Measurements from ENCODE around the gene AGFG2. TPM values are rescaled to one million over a fixed set of nuclear protein-coding genes. Genes with fewer than 3 reads are reported as not detected.
A peak's percentile ranks its signal among the peaks of the same experiment; 100 is the strongest.
"Not testable (repeated sequence)": the region's sequence is repeated elsewhere in the genome, so short reads cannot be mapped to it uniquely, and the experiment has no call there.

The AGFG2 gene
- total RNA-seq, 3 donors from 2014 or later = 12.2 to 24.7 (median 18.7) TPM

- TF ChIP-seq POLR2AphosphoS5 (IDR thresholded peaks at IDR 0.05) = no peak
- no peak for TF ChIP-seq POLR2A (IDR thresholded peaks at IDR 0.05)
- TF ChIP-seq, protein P1, sequence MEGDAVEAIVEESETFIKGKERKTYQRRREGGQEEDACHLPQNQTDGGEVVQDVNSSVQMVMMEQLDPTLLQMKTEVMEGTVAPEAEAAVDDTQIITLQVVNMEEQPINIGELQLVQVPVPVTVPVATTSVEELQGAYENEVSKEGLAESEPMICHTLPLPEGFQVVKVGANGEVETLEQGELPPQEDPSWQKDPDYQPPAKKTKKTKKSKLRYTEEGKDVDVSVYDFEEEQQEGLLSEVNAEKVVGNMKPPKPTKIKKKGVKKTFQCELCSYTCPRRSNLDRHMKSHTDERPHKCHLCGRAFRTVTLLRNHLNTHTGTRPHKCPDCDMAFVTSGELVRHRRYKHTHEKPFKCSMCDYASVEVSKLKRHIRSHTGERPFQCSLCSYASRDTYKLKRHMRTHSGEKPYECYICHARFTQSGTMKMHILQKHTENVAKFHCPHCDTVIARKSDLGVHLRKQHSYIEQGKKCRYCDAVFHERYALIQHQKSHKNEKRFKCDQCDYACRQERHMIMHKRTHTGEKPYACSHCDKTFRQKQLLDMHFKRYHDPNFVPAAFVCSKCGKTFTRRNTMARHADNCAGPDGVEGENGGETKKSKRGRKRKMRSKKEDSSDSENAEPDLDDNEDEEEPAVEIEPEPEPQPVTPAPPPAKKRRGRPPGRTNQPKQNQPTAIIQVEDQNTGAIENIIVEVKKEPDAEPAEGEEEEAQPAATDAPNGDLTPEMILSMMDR (IDR thresholded peaks at IDR 0.05) = no peak
- intact Hi-C loops (cut with DNase I; ENCODE audit: low total_unique reads) = no loop called here
- Histone ChIP-seq H3K36me3 (no peaks in the 10 kb centered on the region), H3K4me3 (peak overlapping the region; percentile 32 to 65 (median 35)), H3K27me3 (no peaks in the 10 kb centered on the region), H3K27ac (no peak overlapping the region), H3K9me3 (no peaks in the 10 kb centered on the region), H3K4me1 (no peaks in the 10 kb centered on the region)
- no peak for DNase-seq (ENCODE audit: low spot score in 2 of 2)
These were observed 46.1 kb upstream of the AGFG2 start for GRCh38 chr7:100492738-100493475.

DNA sequence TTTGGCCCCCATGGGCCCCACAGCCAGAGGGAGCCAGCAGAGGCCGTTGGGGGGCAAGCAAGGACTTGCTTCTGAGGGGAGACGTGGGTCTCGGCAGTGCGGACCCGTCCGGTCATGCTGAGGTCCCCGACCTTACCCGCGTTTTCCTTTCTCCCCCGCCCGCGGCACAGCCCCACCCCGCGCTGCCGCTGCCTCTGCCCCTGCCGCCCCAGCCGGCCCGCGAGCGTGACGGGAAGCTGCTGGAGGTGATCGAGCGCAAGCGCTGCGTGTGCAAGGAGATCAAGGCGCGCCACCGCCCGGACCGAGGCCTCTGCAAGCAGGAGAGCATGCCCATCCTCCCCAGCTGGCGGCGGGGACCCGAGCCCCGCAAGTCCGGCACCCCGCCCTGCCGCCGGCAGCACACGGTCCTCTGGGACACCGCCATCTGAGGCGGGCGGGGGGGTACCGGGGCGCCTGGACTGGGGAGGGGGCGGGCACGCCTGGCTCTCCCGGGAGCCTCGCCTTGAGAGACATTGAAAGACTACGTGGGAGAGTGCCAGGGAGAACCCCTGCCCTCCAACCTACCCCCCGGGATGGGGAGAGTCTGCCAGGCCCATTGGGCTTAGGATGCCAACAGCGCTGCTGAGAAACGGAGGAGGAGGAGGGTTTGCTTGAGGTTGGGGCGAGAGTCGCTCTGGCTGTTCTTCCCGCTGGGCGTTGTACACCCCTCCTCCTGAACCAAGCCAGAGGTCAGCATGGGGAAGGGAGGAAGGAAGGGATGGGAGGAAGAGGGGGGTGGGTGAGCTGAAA lies 45.3 kb upstream of the AGFG2 start:
- Histone ChIP-seq H3K4me1 (no peaks in the 10 kb centered on the region), H3K27me3 (no peaks in the 10 kb centered on the region), H3K27ac (peak overlapping the region in 1 of 2 donors; percentile 55), H3K9me3 (no peaks in the 10 kb centered on the region), H3K36me3 (no peaks in the 10 kb centered on the region), H3K4me3 (peak overlapping the region; percentile 32 to 65 (median 35))
- no peak for DNase-seq (ENCODE audit: low spot score in 2 of 2)
- TF ChIP-seq, protein P1 (IDR thresholded peaks at IDR 0.05) = no peak
- TF ChIP-seq POLR2A (IDR thresholded peaks at IDR 0.05) (no peak), POLR2AphosphoS5 (IDR thresholded peaks at IDR 0.05) (no peak)
- intact Hi-C loops (cut with DNase I; ENCODE audit: low total_unique reads) = no loop called here

DNA sequence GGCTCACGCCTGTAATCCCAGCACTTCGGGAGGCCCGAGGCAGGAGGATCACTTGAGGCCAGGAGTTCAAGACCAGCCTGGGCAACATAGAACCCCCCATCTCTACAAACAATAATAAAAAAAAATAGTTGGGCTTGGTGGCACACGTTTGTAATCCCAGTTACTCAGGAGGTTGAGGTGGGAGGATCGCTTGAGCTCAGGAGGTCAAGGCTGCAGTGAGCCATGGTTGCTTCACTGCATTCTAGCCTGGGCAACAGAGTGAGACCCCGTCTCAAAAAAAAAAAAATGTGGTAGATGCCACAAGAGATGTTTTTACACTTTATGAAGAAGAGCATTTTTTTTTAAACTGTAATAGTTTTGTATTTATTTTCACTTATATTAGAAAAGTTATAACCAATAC lies 42.5 kb upstream of the AGFG2 start:
- TF ChIP-seq POLR2A (IDR thresholded peaks at IDR 0.05) = no peak
- TF ChIP-seq POLR2AphosphoS5 (IDR thresholded peaks at IDR 0.05) = no peak
- TF ChIP-seq, protein P1 (IDR thresholded peaks at IDR 0.05) = no peak
- DNase-seq (ENCODE audit: low spot score in 2 of 2) = no peak
- H3K27me3 ChIP-seq = no peaks in the 10 kb centered on the region
- intact Hi-C loops (cut with DNase I; ENCODE audit: low total_unique reads) = no loop called here
- no peaks in the 10 kb centered on the region for H3K4me1 ChIP-seq
- H3K9me3 ChIP-seq = no peaks in the 10 kb centered on the region
- no peak overlapping the region for H3K27ac ChIP-seq
- no peaks in the 10 kb centered on the region for H3K36me3 ChIP-seq
- H3K4me3 ChIP-seq = no peak overlapping the region

GRCh38 chr7:100500743-100501142 lies 38.3 kb upstream of the AGFG2 start:
- DNase-seq (ENCODE audit: low spot score in 2 of 2); H3K4me3 ChIP-seq; H3K27me3 ChIP-seq; H3K36me3 ChIP-seq; H3K4me1 ChIP-seq; H3K27ac ChIP-seq; H3K9me3 ChIP-seq; intact Hi-C loops (cut with DNase I; ENCODE audit: low total_unique reads): not testable (repeated sequence)

- H3K27me3 ChIP-seq; H3K27ac ChIP-seq; H3K4me1 ChIP-seq; intact Hi-C loops (cut with DNase I; ENCODE audit: low total_unique reads); H3K4me3 ChIP-seq; H3K9me3 ChIP-seq; H3K36me3 ChIP-seq; DNase-seq (ENCODE audit: low spot score in 2 of 2): not testable (repeated sequence)
These were observed 35.0 kb upstream of the AGFG2 start for GRCh38 chr7:100504031-100504430.

All from breast epithelium (tissue), 4 donors.